Measurements from ENCODE around the gene SSRP1.
"Not testable (repeated sequence)": the region's sequence is repeated elsewhere in the genome, so short reads cannot be mapped to it uniquely, and the experiment has no call there.

The SSRP1 gene

DNA sequence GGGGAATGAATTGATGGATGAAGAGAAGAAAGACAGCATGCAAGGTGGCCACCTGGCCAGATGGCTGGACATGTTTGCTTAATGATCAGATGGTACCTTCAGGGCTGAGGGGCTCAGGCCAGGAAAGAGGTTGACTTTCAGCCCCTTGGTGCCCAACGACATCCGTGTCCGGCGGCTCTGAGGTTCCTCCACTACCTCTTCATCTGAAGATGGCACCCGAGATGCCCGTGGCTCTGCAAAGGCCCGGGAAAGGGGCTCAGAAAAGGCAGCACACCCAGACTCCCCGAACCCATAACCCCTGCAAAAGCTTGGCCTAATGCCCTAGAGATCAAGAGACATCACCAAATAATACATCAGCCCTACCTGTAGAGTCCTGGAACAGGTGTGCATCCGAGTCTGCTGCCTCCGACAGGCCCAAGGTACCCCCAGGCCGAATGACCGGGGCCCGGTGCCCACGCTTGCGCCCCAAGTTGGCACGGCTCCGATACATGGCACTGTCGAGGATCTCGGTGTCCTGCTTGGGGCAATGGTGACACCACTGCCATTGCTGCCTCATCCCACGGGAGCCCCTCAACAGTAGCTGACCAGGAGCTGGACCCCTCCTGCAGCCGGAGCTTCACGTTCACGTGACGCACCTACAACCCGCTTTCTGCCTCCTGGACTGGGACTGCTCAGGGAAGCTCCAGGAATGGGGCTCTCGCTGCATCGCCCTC, 33.8 kb downstream of the SSRP1 start:
- no peak for DNase-seq (ENCODE audit: low spot score)

DNA sequence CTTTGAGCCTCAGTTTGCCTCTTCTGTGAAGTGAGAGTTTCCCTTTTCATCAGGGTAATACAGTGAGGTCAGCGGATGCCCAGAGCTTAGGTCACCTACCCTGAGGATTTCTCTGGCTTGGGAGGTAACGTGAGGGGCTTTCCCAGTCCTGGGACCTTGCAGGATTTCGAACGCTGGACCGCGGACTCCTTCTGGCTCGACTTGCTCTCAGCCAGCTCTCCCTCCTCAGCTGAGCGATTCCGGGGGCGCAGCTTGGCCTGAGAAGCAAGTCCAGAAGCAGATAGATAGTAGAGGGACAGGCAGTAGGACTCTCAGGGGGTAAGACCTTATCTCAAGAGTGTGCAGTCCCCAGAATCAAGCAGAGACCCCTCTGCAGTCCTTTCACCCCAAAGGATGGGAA, 34.9 kb downstream of the SSRP1 start:
- no peak for DNase-seq (ENCODE audit: low spot score)

DNA sequence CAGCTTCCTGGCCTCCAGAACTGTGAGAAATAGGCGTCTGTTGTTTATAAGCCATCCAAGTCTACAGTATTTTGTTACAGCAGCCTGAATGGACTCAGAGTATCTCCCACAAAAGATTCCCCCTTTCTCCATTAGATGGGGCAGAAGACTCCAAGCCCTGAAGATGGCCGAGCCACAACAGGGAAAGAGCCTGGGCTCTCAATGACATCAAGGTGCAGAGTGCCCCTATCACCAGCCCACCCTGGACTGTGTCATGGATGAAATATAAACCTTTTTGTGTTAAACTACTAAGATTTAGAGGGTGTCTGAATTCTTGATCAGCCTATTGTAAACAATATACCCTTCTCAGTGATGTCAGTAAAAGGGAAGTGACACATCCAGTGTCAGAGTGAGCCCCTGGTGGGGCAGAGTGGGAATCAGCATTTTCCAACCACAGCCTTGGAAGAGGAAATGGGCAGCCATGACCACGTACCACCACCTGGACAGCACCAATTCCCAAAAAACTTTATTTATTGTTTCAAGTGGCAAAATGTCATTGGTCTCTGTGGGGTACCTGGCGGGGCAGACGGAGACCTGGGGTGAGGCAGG, 36.4 kb downstream of the SSRP1 start:
- DNase-seq (ENCODE audit: low spot score) = no peak

DNA sequence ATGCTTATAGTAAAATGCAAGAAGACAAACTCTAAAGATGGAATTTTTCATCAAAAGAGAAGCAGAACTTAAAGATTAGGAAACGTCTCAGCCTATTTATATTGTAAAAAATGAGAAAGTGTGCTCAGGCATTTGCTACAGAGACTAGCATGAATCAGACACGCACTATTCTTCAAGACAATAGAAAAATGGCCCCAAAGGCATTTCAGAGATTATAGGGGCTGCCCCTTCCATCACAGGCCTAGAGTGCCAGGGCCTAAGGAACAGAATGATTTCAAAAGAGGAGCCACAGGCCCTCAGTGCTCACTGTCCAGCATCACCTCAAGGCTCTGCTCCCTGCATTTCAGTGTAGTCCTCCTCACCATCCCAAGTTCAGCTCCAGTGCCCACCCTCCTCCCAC, 38.5 kb downstream of the SSRP1 start:
- DNase-seq (ENCODE audit: low spot score) = no peak

DNA sequence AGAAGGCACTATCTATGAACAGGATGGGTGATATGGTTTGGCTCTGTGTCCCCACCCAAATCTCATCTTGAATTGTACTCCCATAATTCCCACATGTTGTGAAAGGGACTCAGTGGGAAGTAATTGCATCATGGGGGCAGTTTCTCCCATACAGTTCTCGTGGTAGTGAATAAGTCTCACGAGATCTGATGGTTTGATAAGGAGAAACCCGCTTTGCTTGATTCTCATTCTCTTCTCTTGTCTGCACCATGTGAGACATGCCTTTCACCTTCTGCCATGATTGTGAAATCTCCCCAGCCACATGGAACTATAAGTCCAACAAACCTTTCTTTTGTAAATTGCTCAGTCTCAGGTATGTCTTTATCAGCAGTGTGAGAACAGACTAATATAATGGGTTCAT, 39.5 kb downstream of the SSRP1 start:
- DNase-seq (ENCODE audit: low spot score) = not testable (repeated sequence)

DNA sequence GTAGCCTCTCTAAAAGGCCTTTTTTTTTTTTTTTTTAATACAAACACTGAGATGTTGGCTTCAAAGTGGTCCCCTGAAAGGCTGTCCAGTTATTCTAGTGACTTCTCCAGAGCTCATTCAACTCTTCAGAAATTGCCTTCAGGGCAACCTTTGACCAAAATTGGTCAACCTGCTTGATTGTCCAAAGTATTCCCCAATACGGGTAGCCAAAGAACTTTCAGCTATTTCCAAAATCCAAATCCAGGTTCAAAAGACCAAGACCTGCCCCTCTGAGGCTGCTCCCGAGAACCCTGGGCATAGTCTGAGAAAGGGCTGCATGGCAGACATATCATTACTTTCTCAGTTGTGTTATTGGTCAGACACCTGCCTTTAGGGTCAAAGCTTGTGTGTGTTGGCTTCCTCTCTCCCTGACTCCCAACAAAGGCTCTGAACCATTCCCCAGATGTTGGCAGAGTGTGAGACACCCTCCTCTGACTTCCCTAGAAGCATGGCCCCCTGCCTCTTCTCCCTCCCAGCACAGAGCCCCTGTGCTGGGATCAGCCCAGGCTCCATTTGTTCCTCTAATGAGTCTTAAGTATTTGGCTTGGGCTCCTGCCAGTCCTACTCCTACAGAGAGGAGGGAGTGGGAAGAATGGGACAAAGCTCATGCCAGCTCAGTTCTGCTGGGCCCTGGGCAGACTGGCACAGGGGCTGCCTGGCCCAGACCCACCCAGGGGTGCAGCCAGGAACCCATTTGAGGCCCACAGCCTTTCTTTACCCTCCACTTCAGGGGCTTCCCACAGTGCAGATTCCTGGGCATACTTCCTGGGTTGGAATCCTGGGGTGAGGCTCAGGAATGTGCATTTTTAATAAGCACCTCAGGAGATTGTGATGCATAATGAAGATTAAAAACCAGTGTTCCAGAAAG, 41.2 kb downstream of the SSRP1 start:
- peak; percentile 69 for DNase-seq (ENCODE audit: low spot score)

DNA sequence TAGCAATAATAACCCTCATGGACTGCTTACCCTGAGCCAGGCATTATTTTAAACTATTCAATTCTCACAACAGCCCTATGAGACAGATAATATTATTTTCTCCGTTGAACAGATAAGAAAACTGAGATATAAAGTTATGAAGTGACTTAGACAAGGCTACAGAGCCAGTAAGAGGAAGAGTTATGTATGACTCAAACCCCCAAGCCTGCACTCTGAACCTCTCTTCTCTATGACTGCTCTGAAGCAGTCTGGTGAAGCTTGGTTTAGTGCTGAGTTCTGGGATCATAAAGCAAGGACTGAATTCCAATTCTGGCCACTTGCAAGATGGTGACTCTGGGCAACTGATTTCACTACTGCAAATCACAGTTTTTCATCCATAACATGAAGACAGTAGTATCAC, 45.4 kb downstream of the SSRP1 start:
- DNase-seq (ENCODE audit: low spot score) = no peak

DNA sequence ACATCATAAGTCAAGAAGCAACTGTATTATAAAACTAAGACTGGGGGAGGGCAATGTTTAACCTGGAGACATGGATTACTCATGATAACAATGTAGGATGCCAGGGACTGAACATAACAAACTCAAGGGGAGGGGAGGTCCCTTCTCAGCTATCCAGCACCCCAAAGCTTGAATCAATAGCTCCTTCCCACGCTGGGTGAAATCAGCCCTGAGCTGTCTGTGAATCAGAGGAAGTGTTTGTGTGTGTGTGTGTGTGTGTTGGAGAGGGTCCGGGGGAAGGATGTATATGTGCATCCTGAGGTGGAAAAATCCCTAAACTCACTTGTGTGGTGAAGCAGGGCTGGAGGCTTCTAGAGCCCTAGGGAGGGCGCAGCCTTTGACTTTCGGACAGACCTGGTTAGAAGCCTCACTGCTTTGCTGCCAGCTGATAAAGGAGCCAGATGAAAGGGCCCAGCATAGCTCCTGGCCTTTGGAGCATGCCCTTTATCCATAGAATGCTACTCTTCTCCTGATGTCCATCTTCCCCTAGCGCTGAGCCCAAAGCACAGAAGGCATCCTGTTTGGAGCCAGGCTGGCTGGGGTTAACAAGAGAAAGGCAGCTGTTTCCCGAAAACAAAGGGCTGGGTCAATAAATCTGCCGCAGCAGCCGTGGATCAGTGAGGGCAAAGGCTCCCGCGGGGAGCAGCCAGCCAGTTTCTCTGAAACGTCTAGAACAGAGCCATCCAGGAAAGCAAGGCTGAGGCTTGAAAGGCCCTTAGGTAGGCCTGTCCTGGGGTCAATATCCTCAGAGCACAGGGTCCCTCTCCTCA, 46.7 kb downstream of the SSRP1 start:
- DNase-seq (ENCODE audit: low spot score) = no peak

DNA sequence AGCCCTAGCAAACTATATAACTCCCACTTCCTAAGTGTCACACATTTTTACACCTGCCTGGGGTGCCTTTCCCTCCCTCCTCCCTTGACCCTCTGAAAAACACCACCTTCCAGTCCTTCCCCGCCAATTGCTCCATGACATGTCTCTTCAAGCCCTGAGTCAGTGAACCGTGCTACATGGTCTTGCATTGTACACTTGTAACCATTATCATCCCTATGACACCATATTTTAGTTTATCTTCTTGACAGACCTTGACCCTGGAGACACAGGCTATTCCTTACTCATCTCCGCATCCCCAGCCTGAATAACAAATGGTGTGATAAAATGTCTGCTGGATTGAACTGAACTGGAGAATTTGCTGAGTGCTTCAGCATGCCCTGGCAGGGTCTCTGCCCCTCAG, 47.8 kb downstream of the SSRP1 start:
- DNase-seq (ENCODE audit: low spot score) = no peak

DNA sequence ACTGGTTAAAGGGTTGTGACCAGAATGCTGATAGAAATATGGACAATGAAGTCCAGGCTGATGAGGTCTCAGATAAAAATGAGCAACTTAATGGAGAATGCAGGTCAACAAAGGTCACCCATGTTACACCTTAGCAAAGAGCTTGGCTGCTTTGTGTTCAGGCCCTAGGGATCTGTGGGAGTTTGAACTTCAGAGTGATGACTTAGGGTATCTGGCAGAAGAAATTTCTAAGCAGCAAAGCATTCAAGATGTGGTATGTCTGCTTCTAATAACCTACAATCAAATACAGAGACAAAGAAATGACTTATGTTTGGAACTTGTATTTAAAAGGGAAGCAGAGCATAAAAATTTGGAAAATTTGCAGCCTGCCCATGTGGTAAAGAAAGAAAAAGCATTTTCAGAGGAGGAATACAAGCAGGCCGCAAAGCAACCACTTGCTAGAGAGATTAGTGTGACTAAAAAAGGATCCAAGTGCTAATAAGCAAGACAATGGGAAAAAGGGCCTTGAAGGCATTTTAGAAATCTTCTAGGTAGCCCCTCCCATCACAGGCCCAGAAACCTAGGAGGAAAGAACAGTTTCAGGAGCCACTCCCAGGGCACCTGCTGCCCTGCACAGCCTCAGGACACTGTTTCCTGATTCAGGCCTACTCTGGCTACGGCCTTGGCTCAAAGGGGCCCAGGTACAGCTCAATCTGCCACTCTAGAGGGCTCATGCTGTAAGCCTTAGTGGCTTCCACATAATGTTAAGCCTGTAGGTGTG, 52.3 kb downstream of the SSRP1 start:
- DNase-seq (ENCODE audit: low spot score) = no peak

DNA sequence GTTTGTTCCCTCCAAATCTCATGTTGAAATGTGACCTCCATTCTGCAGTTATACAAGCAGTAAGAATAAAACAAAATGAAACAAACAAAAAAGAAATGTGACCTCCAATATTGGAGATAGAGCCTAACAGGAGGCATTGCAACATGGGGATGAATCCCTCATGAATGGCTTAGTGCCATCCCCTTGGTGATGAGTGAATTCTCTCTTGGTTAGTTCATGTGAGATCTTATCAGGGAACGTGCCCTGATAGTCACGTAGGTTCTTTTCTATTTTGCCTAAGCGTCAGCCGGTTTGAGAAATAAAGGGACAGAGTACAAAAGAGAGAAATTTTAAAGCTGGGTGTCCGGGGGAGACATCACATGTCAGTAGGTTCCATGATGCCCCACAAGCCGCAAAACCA, 54.1 kb downstream of the SSRP1 start:
- not testable (repeated sequence) for DNase-seq (ENCODE audit: low spot score)

DNA sequence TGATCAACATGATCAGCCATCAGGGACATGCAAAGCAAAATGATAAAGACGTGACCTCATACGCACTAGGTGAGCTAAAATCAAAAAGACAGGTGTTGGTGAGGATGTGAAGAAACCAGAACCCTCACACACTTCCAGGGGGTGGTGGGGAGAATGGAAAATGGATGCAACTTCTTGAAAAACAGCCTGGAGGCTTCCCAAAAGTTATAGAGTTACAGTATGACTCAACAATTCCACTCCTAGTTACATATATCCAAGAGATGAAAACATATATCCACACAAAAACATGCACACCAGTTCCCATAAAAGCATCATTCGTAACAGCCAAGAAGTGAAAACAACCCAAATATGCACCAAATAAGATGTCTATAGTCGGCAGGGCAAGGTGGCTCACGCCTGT, 56.6 kb downstream of the SSRP1 start:
- no peak for DNase-seq (ENCODE audit: low spot score)

DNA sequence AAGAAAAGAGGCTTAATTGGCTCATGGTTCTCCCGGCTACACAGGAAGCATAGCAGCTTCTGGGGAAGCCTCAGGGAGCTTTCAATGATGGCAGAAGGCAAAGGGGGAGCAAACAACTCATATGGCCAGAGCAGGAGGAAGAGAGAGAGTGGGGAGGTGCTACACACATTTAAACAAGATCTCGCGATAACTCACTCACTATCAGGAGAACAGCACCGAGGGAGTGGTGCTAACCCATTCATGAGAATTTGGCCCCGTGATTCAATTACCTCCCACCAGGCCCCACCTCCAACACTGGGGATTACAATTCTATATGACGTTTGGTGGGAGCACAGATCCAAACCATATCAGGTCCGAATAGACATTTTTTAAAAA, 57.0 kb downstream of the SSRP1 start:
- no peak for DNase-seq (ENCODE audit: low spot score)

DNA sequence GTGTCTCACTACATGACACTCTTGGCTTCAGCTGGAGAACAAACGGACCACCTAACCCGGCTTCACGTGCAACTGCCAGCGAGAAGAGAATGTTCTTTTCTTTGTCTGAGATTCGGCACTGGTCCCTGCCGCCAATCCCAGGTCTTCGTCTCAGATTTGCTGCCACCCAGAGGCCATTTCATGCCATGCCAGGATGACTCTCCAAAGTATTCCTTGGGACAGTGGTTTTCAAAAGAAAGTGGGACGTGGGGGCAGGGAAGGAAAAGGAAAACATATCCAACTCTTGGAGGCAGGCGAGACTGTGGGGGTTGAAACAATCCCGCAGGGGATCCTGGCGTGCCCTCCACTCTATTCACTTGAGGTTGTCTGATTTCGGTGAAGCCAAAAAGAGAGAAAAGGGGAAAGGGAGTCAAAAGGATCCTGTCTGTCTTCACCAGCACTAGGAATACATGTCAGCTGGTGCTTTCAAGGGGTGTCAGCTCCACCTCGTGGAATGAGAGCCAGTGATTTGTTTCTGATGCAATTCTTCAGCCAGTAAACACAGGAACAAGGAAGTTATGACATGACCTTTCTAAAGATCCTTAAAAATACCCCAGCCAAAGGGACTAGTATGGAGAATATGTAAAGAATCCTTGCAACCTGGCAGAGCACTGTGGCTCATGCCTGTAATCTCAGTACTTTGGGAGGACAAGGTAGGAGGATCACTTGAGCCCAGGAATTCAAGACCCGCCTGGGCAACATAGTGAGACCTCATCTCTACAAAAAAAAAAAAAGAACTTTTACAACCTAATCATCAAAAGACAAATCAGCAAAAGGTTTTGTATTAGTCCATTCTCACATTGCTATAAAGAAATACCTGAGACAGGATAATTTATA, 57.6 kb downstream of the SSRP1 start:
- DNase-seq (ENCODE audit: low spot score) = peak; percentile 86

DNA sequence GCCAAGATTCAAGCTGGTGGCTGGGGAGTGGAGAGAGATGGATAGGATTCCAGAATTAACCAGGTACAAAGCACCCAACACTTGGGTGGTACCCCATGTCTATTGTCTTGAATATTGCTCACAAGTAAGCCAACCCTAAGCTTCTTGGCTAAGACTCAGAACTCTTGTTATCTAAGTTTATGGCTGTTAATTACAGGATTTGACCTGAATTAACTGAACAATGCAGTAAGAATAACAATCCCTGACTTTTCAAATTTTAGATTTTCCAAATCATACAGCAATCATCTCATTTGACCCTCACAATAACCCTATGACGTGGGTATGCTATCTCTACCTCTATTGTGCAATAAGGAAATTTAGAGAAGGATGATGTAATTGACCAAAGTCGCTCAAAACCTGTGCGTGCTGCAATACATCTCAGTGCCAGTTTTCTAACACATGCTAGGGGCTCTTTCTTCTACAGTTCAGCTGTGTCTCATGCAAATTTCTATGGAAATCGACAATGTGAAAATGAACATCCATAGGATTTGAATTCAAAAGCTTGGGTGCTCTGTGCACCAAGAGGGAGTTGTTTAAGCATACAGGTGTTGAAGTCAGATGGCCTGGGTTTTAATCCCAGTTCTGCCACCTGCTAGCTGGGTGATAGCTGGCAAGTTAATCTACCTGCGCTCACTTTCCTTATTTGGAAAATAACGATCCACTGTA, 58.6 kb downstream of the SSRP1 start:
- no peak for DNase-seq (ENCODE audit: low spot score)

DNA sequence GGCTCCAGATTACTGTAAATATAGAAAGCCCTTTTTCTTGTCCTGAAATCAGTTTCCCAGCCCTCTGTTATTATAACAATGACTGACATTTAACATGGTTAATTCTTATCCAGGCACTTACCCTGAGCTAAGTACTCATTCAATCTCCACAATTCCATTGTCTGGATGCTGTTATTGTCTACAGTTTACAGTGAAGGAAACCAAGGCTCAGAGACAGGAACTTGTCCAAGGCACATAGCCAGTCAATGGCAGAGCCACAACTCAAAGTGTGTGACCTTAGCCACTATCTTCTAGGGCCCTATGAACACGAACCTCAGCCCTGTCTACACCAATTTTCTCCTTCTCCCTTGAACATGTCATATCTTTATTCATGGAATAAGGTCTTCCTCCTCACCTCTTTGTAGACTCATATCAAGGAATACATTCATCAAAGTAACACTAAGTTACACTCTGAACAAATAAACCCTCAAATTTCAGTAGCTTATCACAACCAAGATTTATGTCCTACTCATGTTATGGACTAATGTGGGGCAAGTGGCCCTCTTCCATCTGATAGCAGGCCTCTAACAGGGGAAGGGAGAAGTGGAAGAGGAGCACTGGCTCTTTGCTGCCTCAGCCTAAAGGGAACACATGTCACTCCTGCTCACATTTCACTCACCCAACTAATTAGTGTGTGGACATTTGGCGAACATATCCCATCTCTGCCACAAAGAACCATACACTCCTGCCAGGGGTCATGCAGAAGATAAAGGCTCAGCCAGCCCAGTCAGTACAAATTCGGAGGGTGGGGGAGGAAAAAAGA, 59.3 kb downstream of the SSRP1 start:
- DNase-seq (ENCODE audit: low spot score) = no peak

All from D341Med (cell line).